A673 (cell line): ENCODE data around the gene RAB11FIP4.

Experiments used
- CTCF ChIP-seq: fragments of 300-800, 200-600 bp; sonication (generic); conservative IDR thresholded peaks from 2 replicates; pipeline ENCODE4 v1.5.1; 2017; ENCODE audit warnings: low read depth, mild to moderate bottlenecking, antibody characterized with exemption, low read length, moderate library complexity, mixed read lengths
- EZH2 ChIP-seq: fragments of 200-600 bp; sonication (generic); IDR thresholded peaks from 2 replicates; pipeline ENCODE4 v1.6.1; 2017; ENCODE audit warnings: borderline replicate concordance, low read depth, mild to moderate bottlenecking, mixed read lengths, antibody characterized with exemption, low read length; ENCODE audit not compliant: poor library complexity, severe bottlenecking

DNA sequence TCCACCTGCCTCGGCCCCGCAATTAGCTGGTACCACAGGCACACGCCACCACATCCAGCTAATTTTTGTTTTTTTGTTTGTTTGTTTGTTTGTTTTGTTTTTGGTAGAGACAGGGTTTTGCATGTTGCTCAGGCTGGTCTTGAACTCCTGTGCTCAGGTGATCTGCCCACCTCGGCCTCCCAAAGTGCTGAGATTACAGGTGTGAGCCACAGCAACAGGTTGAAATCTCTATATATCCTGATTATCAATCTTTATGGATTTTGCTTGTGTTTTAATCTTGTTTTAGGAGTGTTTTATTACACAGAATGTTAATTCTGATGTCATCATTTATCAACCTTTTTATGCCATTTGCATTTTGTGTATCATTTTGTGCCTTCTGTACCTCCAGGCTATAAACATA, 48.2 kb downstream of the RAB11FIP4 start:
- TF ChIP-seq CTCF (no peak), EZH2 (no peak)
